NT2/D1 (cell line): ENCODE results near the gene MUC4.
"Not testable (repeated sequence)": the region's sequence is repeated elsewhere in the genome, so short reads cannot be mapped to it uniquely, and the experiment has no call there.

Source experiments
- DNase-seq: peaks from one replicate; pipeline ENCODE4 v3.0.0-alpha.2; 2011; ENCODE audit warnings: low read depth, low spot score
- H3K27me3 ChIP-seq: 2 replicates; pipeline ENCODE4 v1.6.0; 2011; ENCODE audit warnings: mild to moderate bottlenecking; ENCODE audit not compliant: insufficient read length, insufficient read depth
- H3K36me3 ChIP-seq: 2 replicates; pipeline ENCODE4 v1.6.1; 2011; ENCODE audit warnings: mild to moderate bottlenecking, low read length, mixed read lengths; ENCODE audit not compliant: insufficient read depth, insufficient read length
- H3K4me1 ChIP-seq: 2 replicates; pipeline ENCODE4 v1.5.1; 2011; ENCODE audit not compliant: insufficient read depth, insufficient read length
- H3K4me3 ChIP-seq: 2 replicates; pipeline ENCODE4 v1.5.1; 2011; ENCODE audit warnings: low read depth; ENCODE audit not compliant: insufficient read length
- H3K9ac ChIP-seq: 2 replicates; pipeline ENCODE4 v1.6.0; 2011; ENCODE audit warnings: low read depth; ENCODE audit not compliant: insufficient read length
- H3K9me3 ChIP-seq: 2 replicates; pipeline ENCODE4 v1.5.1; 2011; ENCODE audit warnings: mild to moderate bottlenecking, low read length; ENCODE audit not compliant: insufficient read depth
- SUZ12 ChIP-seq: IDR thresholded peaks from 2 replicates; pipeline ENCODE4 v1.6.1; 2011; ENCODE audit not compliant: insufficient read length, insufficient read depth; ENCODE audit errors: extremely low read depth
- YY1 ChIP-seq: IDR thresholded peaks from 2 replicates; pipeline ENCODE4 v1.6.1; 2011; ENCODE audit not compliant: insufficient read length, insufficient read depth
- ZNF274 ChIP-seq: IDR thresholded peaks from 2 replicates; pipeline ENCODE4 v1.6.1; 2011; ENCODE audit warnings: mild to moderate bottlenecking, low read depth, low read length

MUC4 gene

GRCh38 chr3:195718477-195718984 lies 93.2 kb downstream of the MUC4 start:
- DNase-seq, result no peak
- Histone ChIP-seq H3K36me3 (no peaks in the 10 kb centered on the region), H3K9me3 (no peaks in the 10 kb centered on the region), H3K4me1 (peaks cover 13% of the 10 kb centered on the region), H3K27me3 (peaks cover 3% of the 10 kb centered on the region), H3K4me3 (no peak overlapping the region), H3K9ac (no peak overlapping the region)
- TF ChIP-seq YY1 (no peak), ZNF274 (no peak), SUZ12 (no peak)

GRCh38 chr3:195717852-195718476 lies 93.8 kb downstream of the MUC4 start:
- Histone ChIP-seq H3K4me3 (no peak overlapping the region), H3K9me3 (no peaks in the 10 kb centered on the region), H3K36me3 (no peaks in the 10 kb centered on the region), H3K9ac (no peak overlapping the region), H3K27me3 (peaks cover 6% of the 10 kb centered on the region), H3K4me1 (peaks cover 13% of the 10 kb centered on the region)
- DNase-seq, result no peak
- TF ChIP-seq YY1 (no peak), ZNF274 (no peak), SUZ12 (no peak)

- H3K36me3 ChIP-seq, result no peaks in the 10 kb centered on the region
- H3K9me3 ChIP-seq, result no peaks in the 10 kb centered on the region
- no peak for TF ChIP-seq SUZ12
- TF ChIP-seq YY1, result no peak
- TF ChIP-seq ZNF274, result no peak
- H3K27me3 ChIP-seq, result peaks cover 6% of the 10 kb centered on the region
- H3K4me1 ChIP-seq, result peaks cover 13% of the 10 kb centered on the region
- H3K9ac ChIP-seq, result no peak overlapping the region
- H3K4me3 ChIP-seq, result no peak overlapping the region
- DNase-seq, result no peak
These were observed 94.3 kb downstream of the MUC4 start for GRCh38 chr3:195717416-195717815.

DNA sequence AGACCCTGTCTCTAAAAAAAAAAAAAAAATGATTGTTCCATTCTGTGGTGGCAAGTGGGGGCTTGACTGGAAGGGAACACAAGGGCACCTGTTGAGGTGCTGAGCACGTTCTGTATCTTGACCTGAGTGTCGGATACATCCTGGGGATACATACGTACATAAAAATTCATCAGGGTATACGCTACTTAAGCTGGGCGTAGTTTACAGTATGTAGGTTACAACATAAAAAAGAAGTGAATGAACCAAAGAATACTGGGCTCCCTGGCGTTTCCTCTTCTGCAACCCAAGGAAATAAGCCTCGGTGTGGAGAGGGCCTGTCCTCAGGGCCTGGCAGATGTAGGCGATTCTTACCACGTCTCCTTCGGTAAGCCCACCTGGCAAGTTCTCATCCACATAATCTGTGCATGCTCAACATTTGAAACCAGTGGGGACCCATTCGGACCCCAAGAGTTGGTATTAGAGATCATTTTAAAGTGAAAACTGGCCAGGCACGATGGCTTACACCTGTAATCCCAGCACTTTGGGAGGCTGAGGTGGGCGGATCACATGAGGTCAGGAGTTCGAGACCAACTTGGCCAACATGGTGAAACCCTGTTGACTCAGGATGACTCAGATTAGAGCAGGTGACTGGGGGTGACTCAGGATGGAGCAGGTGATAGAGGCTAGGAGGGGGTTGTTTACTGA lies 96.0 kb downstream of the MUC4 start:
- H3K27me3 ChIP-seq, result peaks cover 12% of the 10 kb centered on the region
- H3K9me3 ChIP-seq, result no peaks in the 10 kb centered on the region
- TF ChIP-seq ZNF274, result no peak
- no peak for TF ChIP-seq YY1
- TF ChIP-seq SUZ12, result no peak
- DNase-seq, result no peak
- H3K4me1 ChIP-seq, result peaks cover 12% of the 10 kb centered on the region
- H3K36me3 ChIP-seq, result peaks cover 3% of the 10 kb centered on the region
- H3K9ac ChIP-seq, result no peak overlapping the region
- no peak overlapping the region for H3K4me3 ChIP-seq

GRCh38 chr3:195715134-195715533 lies 96.6 kb downstream of the MUC4 start:
- peaks cover 3% of the 10 kb centered on the region for H3K36me3 ChIP-seq
- peaks cover 12% of the 10 kb centered on the region for H3K27me3 ChIP-seq
- H3K9ac ChIP-seq, result no peak overlapping the region
- TF ChIP-seq ZNF274 (no peak), SUZ12 (no peak), YY1 (no peak)
- no peaks in the 10 kb centered on the region for H3K9me3 ChIP-seq
- H3K4me3 ChIP-seq, result no peak overlapping the region
- peaks cover 11% of the 10 kb centered on the region for H3K4me1 ChIP-seq
- DNase-seq, result no peak

DNA sequence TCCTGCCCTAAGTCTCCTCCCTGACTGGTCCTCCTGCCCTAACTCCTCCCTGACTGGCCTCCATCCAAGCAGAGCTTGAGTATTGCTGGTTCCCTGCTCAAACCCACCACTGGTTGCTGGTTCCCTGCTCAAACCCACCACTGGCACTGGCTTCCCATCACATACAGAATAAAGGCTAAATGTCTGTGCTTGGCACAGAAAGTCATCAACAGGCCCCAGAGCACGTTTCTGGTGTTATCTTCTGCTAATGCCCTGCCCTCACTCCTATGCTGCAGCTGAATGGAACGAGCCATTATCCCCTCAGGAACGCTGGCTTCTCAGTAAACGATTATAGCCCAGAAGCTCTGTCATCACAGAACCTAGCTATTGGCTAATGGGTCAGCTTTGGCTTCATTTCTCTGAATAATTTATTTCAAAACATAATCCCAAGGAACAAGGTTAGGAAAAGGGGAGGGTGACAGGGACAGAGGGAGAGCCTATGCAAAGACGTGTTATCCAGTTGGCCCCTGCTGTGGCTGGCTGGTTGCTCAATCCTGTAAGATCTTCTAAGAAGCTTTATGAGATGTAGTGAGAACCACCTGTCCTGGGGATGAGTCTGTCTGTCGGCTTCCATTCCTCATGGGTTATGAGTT lies 97.2 kb downstream of the MUC4 start:
- Histone ChIP-seq H3K36me3 (peaks cover 3% of the 10 kb centered on the region), H3K9me3 (no peaks in the 10 kb centered on the region), H3K4me3 (no peak overlapping the region), H3K27me3 (peaks cover 17% of the 10 kb centered on the region), H3K4me1 (peaks cover 11% of the 10 kb centered on the region), H3K9ac (no peak overlapping the region)
- no peak for TF ChIP-seq YY1
- no peak for TF ChIP-seq SUZ12
- TF ChIP-seq ZNF274, result no peak
- no peak for DNase-seq

DNA sequence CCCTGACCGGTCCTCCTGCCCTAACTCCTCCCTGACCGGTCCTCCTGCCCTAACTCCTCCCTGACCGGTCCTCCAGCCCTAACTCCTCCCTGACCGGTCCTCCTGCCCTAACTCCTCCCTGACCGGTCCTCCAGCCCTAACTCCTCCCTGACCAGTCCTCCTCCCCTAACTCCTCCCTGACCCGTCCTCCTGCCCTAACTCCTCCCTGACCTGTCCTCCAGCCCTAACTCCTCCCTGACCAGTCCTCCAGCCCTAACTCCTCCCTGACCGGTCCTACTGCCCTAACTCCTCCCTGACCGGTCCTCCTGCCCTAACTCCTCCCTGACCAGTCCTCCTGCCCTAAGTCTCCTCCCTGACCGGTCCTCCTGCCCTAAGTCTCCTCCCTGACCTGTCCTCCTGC lies 98.6 kb downstream of the MUC4 start:
- H3K4me1 ChIP-seq, H3K9ac ChIP-seq, H3K36me3 ChIP-seq, H3K9me3 ChIP-seq, H3K4me3 ChIP-seq, DNase-seq: not testable (repeated sequence)
- peaks cover 30% of the 10 kb centered on the region for H3K27me3 ChIP-seq

GRCh38 chr3:195712535-195712910 lies 99.2 kb downstream of the MUC4 start:
- DNase-seq, H3K36me3 ChIP-seq, H3K4me3 ChIP-seq, H3K9me3 ChIP-seq, H3K4me1 ChIP-seq, H3K9ac ChIP-seq: not testable (repeated sequence)
- peaks cover 36% of the 10 kb centered on the region for H3K27me3 ChIP-seq
